NCI-H526 (cell line): ENCODE results near the gene TRIM14.

Source experiments
- DNase-seq, 2 experiments: peaks; one replicate each; lab custom pipeline; 2025; lab: John Stamatoyannopoulos, UW

TRIM14 gene

DNA sequence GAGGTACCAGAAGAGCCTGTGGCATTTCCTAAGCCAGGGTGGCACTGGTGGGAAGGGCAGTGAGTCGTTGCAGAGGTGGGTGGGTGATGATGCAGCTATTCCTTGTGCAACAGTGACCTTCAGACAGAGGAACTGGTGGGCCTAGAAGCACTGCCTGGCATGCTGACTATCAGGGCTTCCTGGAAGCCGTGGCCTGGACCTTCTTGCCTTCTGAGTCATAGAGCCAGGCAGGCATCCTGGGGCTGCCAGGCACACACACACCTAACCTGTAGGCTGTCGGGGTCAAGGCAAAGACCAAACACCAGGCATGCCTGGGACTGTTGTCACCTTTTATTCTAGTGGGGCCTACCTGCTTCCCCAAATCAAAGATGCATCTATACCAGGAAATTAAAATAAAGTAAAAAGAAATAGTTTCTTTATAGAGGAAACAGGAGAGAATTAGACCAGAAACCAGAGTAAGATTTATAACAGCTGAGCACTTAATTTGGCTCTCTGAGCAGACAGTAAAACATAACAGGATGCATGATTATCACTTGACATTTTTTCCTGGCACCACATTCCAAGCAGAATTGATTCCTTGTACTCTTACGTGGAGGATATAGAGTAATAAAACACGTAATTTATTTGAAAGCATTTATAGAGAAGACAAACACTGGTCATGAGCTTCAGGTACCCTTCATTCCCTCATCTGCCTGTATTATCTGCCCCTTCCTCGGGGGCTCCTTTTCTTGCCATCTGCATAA lies 37.4 kb downstream of the TRIM14 start:
- no peak for DNase-seq

- no peak for DNase-seq
These were observed 38.2 kb downstream of the TRIM14 start for GRCh38 chr9:98080780-98081179.

DNA sequence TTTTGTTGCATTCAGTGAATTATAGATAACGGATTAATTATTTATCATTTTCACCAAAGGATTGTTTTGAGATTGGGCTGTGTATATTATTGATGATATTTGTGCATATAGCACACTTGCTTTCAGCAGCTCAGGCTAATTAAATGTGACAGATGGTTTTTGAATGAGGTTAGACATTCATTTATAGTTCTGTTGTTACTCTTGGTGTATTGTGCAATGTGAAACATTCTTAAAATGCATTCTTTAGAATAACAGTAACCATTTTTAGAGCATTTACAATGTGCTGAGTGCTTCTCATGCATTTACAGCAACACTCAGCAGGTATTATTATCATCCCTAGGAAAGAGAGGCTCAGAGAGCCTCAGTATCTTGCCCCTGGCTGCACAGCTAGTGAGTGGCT lies 38.7 kb downstream of the TRIM14 start:
- no peak for DNase-seq

GRCh38 chr9:98078895-98079294 lies 40.1 kb downstream of the TRIM14 start:
- no peak for DNase-seq

DNA sequence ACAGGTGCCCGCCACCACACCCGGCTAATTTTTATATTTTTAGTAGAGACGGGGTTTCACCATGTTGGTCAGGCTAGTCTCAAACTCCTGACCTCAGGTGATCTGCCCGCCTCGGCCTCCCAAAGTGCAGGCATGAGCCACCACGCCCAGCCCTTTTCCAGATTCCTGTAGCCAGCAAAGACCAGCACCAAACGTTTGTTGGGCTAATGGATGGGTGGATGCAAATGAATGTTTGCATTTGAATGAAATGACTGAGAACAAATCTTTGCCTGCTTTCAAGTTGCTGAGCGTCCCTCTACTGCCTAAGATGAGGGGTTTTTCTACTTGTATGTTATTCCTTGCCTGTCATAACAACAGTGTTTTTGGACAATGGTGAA lies 42.5 kb downstream of the TRIM14 start:
- peak; percentile 27 to 34 for DNase-seq

- DNase-seq, result no peak
These were observed 43.7 kb downstream of the TRIM14 start for GRCh38 chr9:98075332-98075805.

DNA sequence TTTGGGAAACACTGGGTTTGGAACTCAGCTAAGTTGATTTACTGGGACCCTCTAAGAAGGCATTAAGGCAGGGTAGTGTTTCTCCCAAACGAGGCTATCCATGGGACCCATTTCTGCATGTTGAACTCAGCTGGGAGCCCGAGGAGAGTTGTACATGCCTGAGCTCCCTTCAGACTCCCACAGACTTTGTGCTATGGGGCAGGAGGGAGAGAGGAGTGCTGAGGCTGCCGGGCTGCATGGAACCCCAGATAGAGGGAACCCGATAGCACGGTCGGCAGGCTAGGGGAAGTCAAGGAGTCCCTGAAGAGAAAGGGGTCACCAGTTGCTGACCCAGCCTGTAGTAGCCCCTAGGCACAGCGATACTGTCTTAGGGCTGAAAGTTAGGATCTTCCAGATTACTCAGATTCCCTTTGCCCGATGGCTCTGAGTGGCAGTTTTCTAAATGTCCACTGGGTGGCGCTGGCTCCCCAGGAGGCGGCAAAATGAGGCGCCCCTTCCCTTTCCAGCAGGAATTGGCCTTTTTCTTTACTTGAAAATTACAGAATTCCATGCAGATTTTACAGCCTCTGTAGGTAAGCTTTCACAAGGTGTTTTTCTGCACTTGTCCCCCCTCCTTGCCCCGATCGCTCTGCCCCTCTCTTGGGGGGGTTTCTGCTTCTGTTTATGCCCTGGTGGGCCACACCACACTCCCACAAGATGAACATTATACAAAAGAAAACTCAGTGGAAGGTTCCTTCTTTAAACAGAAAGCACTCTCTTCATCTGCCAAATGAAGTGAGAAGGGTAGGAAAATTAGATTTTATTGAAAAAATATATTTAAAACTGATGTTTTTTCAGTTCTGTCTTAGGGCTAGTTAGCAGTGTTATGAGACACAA lies 44.7 kb downstream of the TRIM14 start:
- DNase-seq, result peak in 1 of 2 experiments; percentile 49

GRCh38 chr9:98071737-98072136 lies 47.3 kb downstream of the TRIM14 start:
- DNase-seq, result no peak

GRCh38 chr9:98070704-98071103 lies 48.3 kb downstream of the TRIM14 start:
- DNase-seq, result no peak

- no peak for DNase-seq
These were observed 49.5 kb downstream of the TRIM14 start for GRCh38 chr9:98069551-98069950.

DNA sequence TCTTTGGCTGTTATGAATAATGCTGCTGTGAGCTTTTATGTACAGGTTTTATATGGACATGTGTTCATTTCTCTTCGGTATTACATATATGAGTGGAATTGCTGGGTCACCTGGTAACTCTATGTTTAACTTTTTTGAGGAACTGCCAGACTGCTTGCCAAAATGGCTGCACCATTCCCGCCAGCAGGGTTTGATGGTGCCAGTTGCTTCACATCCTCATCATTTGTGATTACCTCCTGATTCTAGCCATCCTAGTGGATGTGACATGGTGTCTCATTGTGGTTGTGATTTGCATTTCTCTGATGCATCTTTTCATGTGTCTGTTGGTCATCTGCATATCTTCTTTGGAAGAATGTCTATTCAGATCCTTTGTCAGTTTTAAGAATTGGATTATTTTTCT lies 51.8 kb downstream of the TRIM14 start:
- DNase-seq, result peak; percentile 36 to 38

DNA sequence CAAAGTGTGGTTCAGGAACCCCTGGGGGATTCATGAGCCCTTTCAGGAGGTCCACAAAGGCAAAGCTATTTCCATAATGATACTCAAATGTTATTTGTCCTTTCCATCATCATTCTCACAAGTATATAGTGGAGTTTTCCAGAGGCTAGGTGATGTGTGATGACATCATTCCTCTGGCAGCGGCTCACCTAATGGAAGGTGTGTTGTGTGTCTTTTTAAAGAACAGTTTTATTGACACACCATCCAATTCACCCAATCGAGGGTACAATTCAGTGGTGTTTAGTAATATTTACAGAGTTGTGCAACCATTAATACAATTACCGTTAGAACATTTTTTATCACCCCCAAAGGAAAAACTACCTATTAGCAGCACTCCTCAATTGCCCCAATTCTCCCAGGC lies 52.8 kb downstream of the TRIM14 start:
- DNase-seq, result no peak

DNA sequence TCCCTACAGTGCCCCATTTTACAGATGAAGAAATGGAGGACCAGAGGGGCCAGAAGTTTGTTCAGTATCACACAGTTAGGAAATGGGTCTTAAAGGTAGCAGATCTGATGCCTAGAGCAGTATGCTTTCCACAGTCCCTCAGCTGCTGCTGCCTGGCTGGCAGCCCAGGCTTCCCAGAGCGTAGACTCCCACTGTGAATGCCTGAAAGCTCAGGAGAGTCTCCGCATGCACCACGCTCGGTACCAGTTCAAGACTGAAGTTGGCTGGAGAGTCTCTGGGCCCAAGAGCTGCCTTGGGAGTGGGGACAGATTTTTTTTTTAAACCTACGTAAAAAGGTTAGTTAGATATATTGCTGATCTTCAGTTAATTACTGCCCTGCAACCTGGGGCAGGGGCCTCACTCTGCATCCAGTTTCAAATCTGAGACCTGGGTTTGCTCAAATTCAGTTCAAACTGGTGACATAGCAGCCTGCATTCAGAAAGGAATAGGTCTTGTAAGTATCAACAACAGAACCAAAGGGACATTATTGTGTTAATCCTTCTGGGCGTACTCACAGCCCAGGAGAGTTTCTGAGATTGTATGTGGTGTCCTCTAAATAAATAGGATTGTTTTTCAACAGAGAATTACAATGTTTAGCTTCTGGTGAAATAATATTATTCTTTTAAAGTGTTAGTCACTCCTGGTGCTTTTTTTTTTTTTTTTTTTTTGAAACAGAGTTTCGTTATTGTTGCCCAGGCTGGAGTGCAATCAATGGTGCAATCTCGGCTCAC lies 54.2 kb downstream of the TRIM14 start:
- DNase-seq, result no peak

- DNase-seq, result no peak
These were observed 56.9 kb downstream of the TRIM14 start for GRCh38 chr9:98062161-98062560.

- peak in 1 of 2 experiments; percentile 25 for DNase-seq
These were observed 61.8 kb downstream of the TRIM14 start for GRCh38 chr9:98057138-98057799.

GRCh38 chr9:98056269-98057137 lies 62.5 kb downstream of the TRIM14 start, which contains the start of gene NANS:
Gene NANS, plus strand, starts transcription at chr9:98056732. Its CDS starts 77 bp downstream, at chr9:98056809.
- peak; percentile 81 to 88 for DNase-seq

GRCh38 chr9:98054376-98054951 lies 64.6 kb downstream of the TRIM14 start:
- no peak for DNase-seq

DNA sequence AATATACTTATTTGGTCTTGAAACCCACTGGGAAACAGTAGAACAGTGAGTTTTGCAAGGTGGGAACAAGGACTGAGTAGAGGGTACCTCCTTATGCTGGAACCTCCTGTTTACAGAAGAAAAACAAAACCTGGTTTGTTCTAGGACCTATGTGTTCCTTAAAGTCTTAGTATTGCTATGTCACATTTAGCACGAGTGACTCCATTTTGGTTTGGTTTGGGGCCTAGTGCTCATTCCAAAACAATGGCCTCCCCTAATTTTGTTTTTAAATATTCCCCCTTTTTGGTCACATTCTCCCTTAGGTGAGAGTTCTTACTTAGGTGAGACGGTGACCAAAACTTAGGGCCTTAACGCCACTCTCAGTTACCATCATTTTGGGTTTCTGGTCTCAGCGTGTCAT lies 68.7 kb downstream of the TRIM14 start:
- no peak for DNase-seq

DNA sequence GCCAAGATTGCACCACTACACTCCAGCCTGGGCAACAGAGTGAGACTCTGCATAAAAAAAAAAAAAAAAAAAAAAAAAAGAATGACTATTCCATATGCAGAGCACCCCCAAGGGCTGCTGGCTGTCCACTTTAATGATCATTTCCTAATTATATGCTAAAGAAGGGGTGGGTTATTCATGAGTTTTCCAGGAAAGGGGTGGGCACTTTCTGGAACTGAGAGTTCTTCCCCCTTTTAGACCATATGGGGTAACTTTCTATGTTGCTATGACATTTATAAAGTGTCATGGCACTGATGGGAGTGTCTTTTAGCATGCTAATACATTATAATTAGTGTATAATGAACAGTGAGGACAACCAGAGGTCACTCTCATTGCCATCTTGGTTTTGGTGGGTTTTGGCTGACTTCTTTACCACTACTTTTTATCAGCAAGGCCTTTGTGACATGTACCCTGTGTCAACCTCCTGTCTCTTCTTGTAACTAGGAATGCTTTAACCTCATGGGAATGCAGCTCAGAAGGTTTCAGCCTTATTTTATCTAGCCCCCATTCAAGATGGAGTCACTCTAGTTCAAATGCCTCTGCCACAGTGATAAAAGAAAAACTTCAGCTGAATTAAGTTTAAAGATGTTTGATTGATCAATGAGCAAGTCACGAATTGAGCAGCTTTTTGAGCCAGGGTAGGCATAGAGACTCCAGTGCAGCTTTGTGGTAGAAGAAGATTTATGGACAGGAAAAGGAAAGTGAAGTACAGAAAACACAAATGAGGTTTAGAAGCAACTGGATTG lies 69.5 kb downstream of the TRIM14 start:
- DNase-seq, result no peak

DNA sequence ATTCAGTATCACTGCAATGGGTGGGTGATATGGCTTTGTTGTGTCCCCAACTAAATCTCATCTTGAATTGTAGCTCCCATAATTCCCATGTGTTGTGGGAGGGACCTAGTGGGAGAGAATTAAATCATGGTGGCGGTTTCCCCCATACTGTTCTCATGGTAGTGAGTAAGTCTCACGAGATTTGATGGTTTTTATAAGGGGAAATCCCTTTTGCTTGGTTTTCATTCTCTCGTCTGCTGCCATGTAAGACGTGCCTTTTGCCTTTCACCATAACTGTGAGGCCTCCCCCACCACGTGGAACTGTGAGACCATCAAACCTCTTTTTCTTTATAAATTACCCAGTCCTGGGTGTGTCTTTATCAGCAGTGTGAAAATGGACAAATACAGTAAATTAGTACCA lies 72.0 kb downstream of the TRIM14 start:
- DNase-seq, result no peak
